Endothelial cell of umbilical vein (primary cell): ENCODE data around the gene CERS6. TPM values are rescaled to one million over a fixed set of nuclear protein-coding genes. Genes with fewer than 3 reads are reported as not detected.

Experiments
- BruUV-seq: library from RNA; stranded (reverse); fragments of 400-500 nt; replicated peaks from 2 replicates; lab custom pipeline; 2021; lab: Mats Ljungman, UMichigan
- CTCF ChIA-PET: fragments of 300-600, 350-600 bp; sonication (Branson Sonifier 250); formaldehyde crosslinking; loops from one replicate; lab custom pipeline; 2021; ENCODE audit warnings: antibody characterized with exemption, inconsistent platforms; lab: Charles Lee
- POLR2A ChIA-PET: fragments of 300-600, 350-600 bp; sonication (Branson Sonifier 250); formaldehyde crosslinking; loops from one replicate; lab custom pipeline; 2021; ENCODE audit warnings: antibody characterized with exemption, inconsistent platforms; lab: Charles Lee
- DNase-seq: peaks from one replicate; pipeline ENCODE4 v3.0.0-alpha.2; 2011; ENCODE audit warnings: low read depth, low spot score
- FAIRE-seq: peaks from 2 replicates; lab custom pipeline; 2011; peaks lifted over from hg19 to GRCh38; lab: Jason Lieb, UNC
- H2AFZ ChIP-seq: 2 replicates; pipeline ENCODE4 v1.6.0; 2012; ENCODE audit warnings: low read depth, low read length, control low read depth, inconsistent platforms
- H3K27ac ChIP-seq: 2 replicates; pipeline ENCODE4 v1.5.1; 2011; ENCODE audit warnings: low read depth, mild to moderate bottlenecking, control low read depth, low read length, moderate library complexity; ENCODE audit not compliant: insufficient read depth
- H3K27me3 ChIP-seq, 2 experiments: 2 replicates each; pipeline versions ENCODE4 v1.6.0 to v1.6.1; 2011; ENCODE audit warnings: low read length in 2 of 2, mixed read lengths in 1 of 2; ENCODE audit not compliant: control insufficient read depth in 2 of 2, insufficient read depth in 2 of 2
- H3K36me3 ChIP-seq, 2 experiments: 2 replicates in 1 of 2; 3 replicates in 1 of 2; pipeline ENCODE4 v1.5.1; 2011; ENCODE audit warnings: low read length in 2 of 2, mild to moderate bottlenecking in 1 of 2, moderate library complexity in 1 of 2; ENCODE audit not compliant: control insufficient read depth in 2 of 2, insufficient read depth in 2 of 2; ENCODE audit errors: extremely low read depth in 1 of 2
- H3K4me1 ChIP-seq: 3 replicates; pipeline ENCODE4 v1.5.1; 2011; ENCODE audit warnings: mild to moderate bottlenecking, low read length; ENCODE audit not compliant: control insufficient read depth, insufficient read depth; ENCODE audit errors: extremely low read depth
- H3K4me2 ChIP-seq: 2 replicates; pipeline ENCODE4 v1.6.1; 2011; ENCODE audit warnings: low read length, control low read depth, mixed read lengths; ENCODE audit not compliant: insufficient read depth
- H3K4me3 ChIP-seq, 3 experiments: fragments of 200-600 bp in 1 of 3; sonication (generic), shearing (Covaris generic) in 1 of 3; replicated peaks in 1 of 3; 2 replicates each; pipeline ENCODE4 v1.5.1; 2011 to 2016; ENCODE audit warnings: control low read depth in 3 of 3, low read length in 3 of 3, mild to moderate bottlenecking in 2 of 3, inconsistent platforms in 1 of 3, low read depth in 1 of 3, moderate library complexity in 1 of 3; ENCODE audit not compliant: insufficient read depth in 1 of 3
- H3K79me2 ChIP-seq: 2 replicates; pipeline ENCODE4 v1.6.0; 2012; ENCODE audit warnings: low read length, inconsistent platforms; ENCODE audit not compliant: control insufficient read depth, insufficient read depth
- H3K9ac ChIP-seq: replicated peaks from 2 replicates; pipeline ENCODE3; 2011; ENCODE audit warnings: low read length, control low read depth; ENCODE audit not compliant: insufficient read depth; ENCODE audit errors: extremely low read depth
- H3K9me1 ChIP-seq: replicated peaks from 3 replicates; pipeline ENCODE4 v1.6.0; 2011; ENCODE audit warnings: mild to moderate bottlenecking, low read length; ENCODE audit not compliant: control insufficient read depth, insufficient read depth; ENCODE audit errors: extremely low read depth
- H3K9me3 ChIP-seq: replicated peaks from 2 replicates; pipeline ENCODE4 v1.5.1; 2012; ENCODE audit warnings: low read length, inconsistent platforms; ENCODE audit not compliant: control insufficient read depth, insufficient read depth
- H4K20me1 ChIP-seq: replicated peaks from 2 replicates; pipeline ENCODE3; 2011; ENCODE audit warnings: mild to moderate bottlenecking, low read length; ENCODE audit not compliant: control insufficient read depth, insufficient read depth; ENCODE audit errors: extremely low read depth
- CTCF ChIP-seq, 2 donors: IDR thresholded peaks; 1 replicate in 1 of 2; 2 replicates in 1 of 2; pipeline ENCODE4 v1.5.1; 2011; ENCODE audit warnings: low read length in 2 of 2, mild to moderate bottlenecking in 2 of 2, moderate library complexity in 2 of 2, control low read depth in 1 of 2, inconsistent platforms in 1 of 2, low read depth in 1 of 2; ENCODE audit not compliant: insufficient read depth in 1 of 2; ENCODE audit errors: extremely low read depth in 1 of 2
- EZH2 ChIP-seq: IDR thresholded peaks from 2 replicates; pipeline ENCODE4 v1.6.1; 2012; ENCODE audit warnings: borderline replicate concordance, low read depth, mild to moderate bottlenecking, moderate library complexity, low read length, inconsistent platforms; ENCODE audit not compliant: severe bottlenecking
- FOS ChIP-seq: IDR thresholded peaks from 2 replicates; pipeline ENCODE4 v1.6.1; 2011; ENCODE audit warnings: mild to moderate bottlenecking, low read length, moderate library complexity, borderline replicate concordance; ENCODE audit not compliant: insufficient read depth
- GATA2 ChIP-seq: IDR thresholded peaks from 2 replicates; pipeline ENCODE4 v1.7.0; 2011; ENCODE audit warnings: low read depth, mild to moderate bottlenecking, moderate library complexity, mixed read lengths, low read length; ENCODE audit not compliant: insufficient read length, insufficient read depth
- JUN ChIP-seq: IDR thresholded peaks from 2 replicates; pipeline ENCODE4 v1.6.1; 2011; ENCODE audit warnings: borderline replicate concordance, low read depth; ENCODE audit not compliant: insufficient read length, insufficient read depth
- MAX ChIP-seq: IDR thresholded peaks from 2 replicates; pipeline ENCODE4 v1.6.1; 2011; ENCODE audit not compliant: insufficient read depth, insufficient read length
- MYC ChIP-seq: IDR thresholded peaks from one replicate; pipeline ENCODE4 v1.6.1; 2011; ENCODE audit warnings: mild to moderate bottlenecking, low read depth, low read length
- POLR2A ChIP-seq: IDR thresholded peaks from 2 replicates; pipeline ENCODE4 v1.6.1; 2012; ENCODE audit warnings: low read depth, mild to moderate bottlenecking, control low read depth, low read length
- POLR2AphosphoS5 ChIP-seq: IDR thresholded peaks from 2 replicates; pipeline ENCODE4 v1.6.1; 2012; ENCODE audit warnings: low read depth, mild to moderate bottlenecking, control low read depth, low read length, moderate library complexity; ENCODE audit not compliant: insufficient read depth
- dilution Hi-C: fragments of 300-500 bp; cut with MboI; formaldehyde crosslinking; loops from one replicate; pipeline ENCODE4 v1.15.0; 2019; ENCODE audit warnings: low sequenced_read_pairs; ENCODE audit not compliant: extremely low pct_ligation_motif_present
- intact Hi-C: fragments of 100-400 bp; cut with micrococcal nuclease; formaldehyde crosslinking; loops from one replicate; pipeline ENCODE4 v1.10.0; 2022
- polyA plus RNA-seq, 4 experiments: library from polyadenylated mRNA; depleted of rRNA in 3 of 4; stranded (reverse) in 3 of 4; unstranded in 1 of 4; fragments of >200 nt; gene quantifications; 2 replicates each; pipeline versions ENCODE4 v1.2.1 to v1.2.3, GENCODE V29; 2011 to 2012; ENCODE audit warnings: missing spikeins in 1 of 4
- total RNA-seq: library from RNA; stranded (reverse); gene quantifications from 2 replicates; pipeline ENCODE4 v1.2.3, GENCODE V29; 2021

Gene CERS6
- total and polyA plus RNA-seq, 2 donors (not counting 3 experiments of a cell fraction or from before 2014, with no cell fraction given) = 2.7 to 11.7 TPM

- CTCF ChIA-PET = interaction anchor here (0.9 kb wide), 1 partner anchor 16 kb away, joined by 3 read pairs; no protein-coding TSS in a partner anchor
- Histone ChIP-seq H3K4me3 (no peak overlapping the region), H3K27me3 (no peaks in the 10 kb centered on the region), H2AFZ (no peak overlapping the region), H3K36me3 (no peaks in the 10 kb centered on the region), H3K79me2 (no peaks in the 10 kb centered on the region), H3K4me2 (no peak overlapping the region), H3K9me1 (no peaks in the 10 kb centered on the region), H3K4me1 (peaks cover 2% of the 10 kb centered on the region), H3K27ac (no peak overlapping the region), H3K9ac (no peak overlapping the region), H3K9me3 (no peaks in the 10 kb centered on the region), H4K20me1 (no peaks in the 10 kb centered on the region)
- dilution Hi-C loops = no loop called here
- POLR2A ChIA-PET = no interaction called here
- TF ChIP-seq JUN (no peak), CTCF (IDR thresholded peaks at IDR 0.05; ENCODE audit: extremely low read depth in 1 of 2, insufficient read depth in 1 of 2, low read depth in 1 of 2, low read length in 2 of 2) (no peak), POLR2A (no peak), MYC (no peak), POLR2AphosphoS5 (no peak), FOS (no peak), GATA2 (no peak), MAX (no peak), EZH2 (no peak)
- no peak for DNase-seq
- no TSS peak for BruUV-seq
- no peak for FAIRE-seq
- intact Hi-C loops = no loop called here
Observed at GRCh38 chr2:168521053-168521741, 65.1 kb downstream of the CERS6 start.
